Skeletal muscle satellite cell (primary cell): ENCODE measurements around the gene TSPY4. TPM values are rescaled to one million over a fixed set of nuclear protein-coding genes. Genes with fewer than 3 reads are reported as not detected.
"Not testable (repeated sequence)": the region's sequence is repeated elsewhere in the genome, so short reads cannot be mapped to it uniquely, and the experiment has no call there.

Source experiments
- H3K27me3 ChIP-seq: 2 replicates; pipeline ENCODE4 v1.7.0; 2013; ENCODE audit warnings: low read length; ENCODE audit not compliant: control insufficient read depth, insufficient read depth
- H3K36me3 ChIP-seq: 2 replicates; pipeline ENCODE4 v1.7.0; 2013; ENCODE audit warnings: mild to moderate bottlenecking, control low read depth, low read length; ENCODE audit not compliant: insufficient read depth
- H3K4me1 ChIP-seq: 2 replicates; pipeline ENCODE4 v1.7.0; 2013; ENCODE audit warnings: low read length; ENCODE audit not compliant: control insufficient read depth, insufficient read depth
- H3K4me2 ChIP-seq: 2 replicates; pipeline ENCODE4 v1.7.0; 2013; ENCODE audit warnings: mild to moderate bottlenecking, low read length
- H3K4me3 ChIP-seq: 2 replicates; pipeline ENCODE4 v1.7.0; 2013; ENCODE audit warnings: low read length
- H3K9ac ChIP-seq: 2 replicates; pipeline ENCODE4 v1.7.0; 2013; ENCODE audit warnings: mild to moderate bottlenecking, low read depth, low read length, moderate library complexity
- H3K9me3 ChIP-seq: replicated peaks from 2 replicates; pipeline ENCODE4 v1.7.0; 2013; ENCODE audit warnings: mild to moderate bottlenecking, control low read depth, low read length
- small RNA-seq: library from RNA; depleted of rRNA; stranded (forward); fragments of <200 nt; gene quantifications from one replicate; pipeline ENCODE3, GENCODE V24; 2012
- total RNA-seq: library from RNA; depleted of rRNA; stranded (reverse); fragments of >200 nt; gene quantifications from 2 replicates; pipeline ENCODE4 v1.2.3, GENCODE V29; 2012; rRNA removed

Gene TSPY4, protein sequence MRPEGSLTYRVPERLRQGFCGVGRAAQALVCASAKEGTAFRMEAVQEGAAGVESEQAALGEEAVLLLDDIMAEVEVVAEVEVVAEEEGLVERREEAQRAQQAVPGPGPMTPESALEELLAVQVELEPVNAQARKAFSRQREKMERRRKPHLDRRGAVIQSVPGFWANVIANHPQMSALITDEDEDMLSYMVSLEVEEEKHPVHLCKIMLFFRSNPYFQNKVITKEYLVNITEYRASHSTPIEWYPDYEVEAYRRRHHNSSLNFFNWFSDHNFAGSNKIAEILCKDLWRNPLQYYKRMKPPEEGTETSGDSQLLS
- not detected in 2 replicates for total RNA-seq

DNA sequence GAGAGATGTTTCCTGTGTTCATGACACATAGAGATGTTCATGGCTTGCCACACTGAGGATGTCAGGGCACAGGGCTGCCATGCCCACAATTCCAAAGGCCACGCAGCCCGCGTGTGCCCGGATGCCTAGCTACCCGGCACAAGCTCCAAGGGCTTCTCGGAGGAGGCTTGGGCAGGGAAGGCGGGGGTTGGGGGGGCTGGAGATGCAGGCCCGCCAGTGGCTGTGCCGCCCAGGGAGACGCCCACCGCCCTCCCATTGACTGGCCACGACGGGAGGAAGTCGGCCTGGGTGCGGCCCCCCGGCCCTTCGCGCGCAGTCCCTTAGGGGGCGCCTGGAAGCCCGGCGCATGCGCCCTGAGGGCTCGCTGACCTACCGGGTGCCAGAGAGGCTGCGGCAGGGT lies at the start of gene TSPY4:
TSPY4 (plus strand) TSS at position 301 of the 400 bp plus-strand sequence; CDS start at position 347, 46 bp downstream.
- H3K4me1 ChIP-seq, H3K4me3 ChIP-seq, H3K36me3 ChIP-seq, H3K9me3 ChIP-seq, H3K4me2 ChIP-seq, H3K9ac ChIP-seq, H3K27me3 ChIP-seq: not testable (repeated sequence)

DNA sequence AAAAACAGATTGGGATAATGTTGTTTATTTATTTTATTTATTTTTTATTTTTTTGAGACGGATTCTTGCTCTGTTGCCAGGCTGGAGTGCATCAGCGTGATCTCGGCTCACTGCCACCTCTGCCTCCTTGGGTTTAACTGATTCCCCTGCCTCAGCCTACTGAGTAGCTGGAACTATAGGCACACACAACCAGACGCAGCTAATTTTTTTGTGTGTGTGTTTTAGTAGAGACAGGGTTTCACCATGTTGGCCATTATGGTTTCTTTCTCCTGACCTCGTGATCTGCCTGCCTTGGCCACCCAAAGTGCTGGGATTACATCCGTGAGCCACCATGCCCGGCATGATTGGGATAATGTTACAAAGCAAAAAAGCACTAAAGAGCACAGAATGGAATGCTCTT lies 16.3 kb upstream of the TSPY4 start:
- no peak overlapping the region for H3K4me3 ChIP-seq
- H3K9ac ChIP-seq = no peak overlapping the region
- no peaks in the 10 kb centered on the region for H3K27me3 ChIP-seq
- H3K4me2 ChIP-seq = no peak overlapping the region
- H3K4me1 ChIP-seq = no peaks in the 10 kb centered on the region
- no peaks in the 10 kb centered on the region for H3K36me3 ChIP-seq
- H3K9me3 ChIP-seq = no peaks in the 10 kb centered on the region

DNA sequence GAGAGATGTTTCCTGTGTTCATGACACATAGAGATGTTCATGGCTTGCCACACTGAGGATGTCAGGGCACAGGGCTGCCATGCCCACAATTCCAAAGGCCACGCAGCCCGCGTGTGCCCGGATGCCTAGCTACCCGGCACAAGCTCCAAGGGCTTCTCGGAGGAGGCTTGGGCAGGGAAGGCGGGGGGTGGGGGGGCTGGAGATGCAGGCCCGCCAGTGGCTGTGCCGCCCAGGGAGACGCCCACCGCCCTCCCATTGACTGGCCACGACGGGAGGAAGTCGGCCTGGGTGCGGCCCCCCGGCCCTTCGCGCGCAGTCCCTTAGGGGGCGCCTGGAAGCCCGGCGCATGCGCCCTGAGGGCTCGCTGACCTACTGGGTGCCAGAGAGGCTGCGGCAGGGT lies 20.2 kb downstream of the TSPY4 start, which contains the start of gene TSPY8:
TSPY8 (plus strand) TSS at position 301 of the 400 bp plus-strand sequence; CDS start at position 347, 46 bp downstream.
- not testable (repeated sequence) for H3K9ac ChIP-seq, H3K4me2 ChIP-seq, H3K36me3 ChIP-seq, H3K27me3 ChIP-seq, H3K4me3 ChIP-seq, H3K4me1 ChIP-seq, H3K9me3 ChIP-seq

Small RNAs within 50 kb of the gene (small RNA-seq; reads per million reads assigned to genes)
- gene AC006158.1 = not detected
